Gastroesophageal sphincter (tissue), 4 donors: ENCODE data around the gene AXIN1. TPM values are rescaled to one million over a fixed set of nuclear protein-coding genes. Genes with fewer than 3 reads are reported as not detected.

Experiments used
- ATAC-seq: fragments of 150-250 bp; one replicate; pipeline ENCODE4 v1.9.1; 2016; ENCODE audit warnings: mild to moderate bottlenecking, moderate library complexity
- H3K27ac ChIP-seq, 4 donors: fragments of 200-600 bp; sonication (generic) in 3 of 4; 1 replicate in 3 of 4; 2 replicates in 1 of 4; pipeline ENCODE4 v1.5.1; 2016 to 2019
- H3K27me3 ChIP-seq: fragments of 200-600 bp; sonication (generic); one replicate; pipeline ENCODE4 v1.5.1; 2019
- H3K36me3 ChIP-seq, 2 donors: fragments of 200-600 bp; sonication (generic); one replicate each; pipeline ENCODE4 v1.5.1; 2019; ENCODE audit warnings: control low read depth in 1 of 2
- H3K4me1 ChIP-seq, 3 donors: fragments of 200-600 bp; sonication (generic); 1 replicate in 2 of 3; 2 replicates in 1 of 3; pipeline ENCODE4 v1.5.1; 2016 to 2019; ENCODE audit warnings: control low read depth in 2 of 3
- H3K4me3 ChIP-seq, 2 donors: fragments of 200-600 bp; sonication (generic); one replicate each; pipeline ENCODE4 v1.5.1; 2019; ENCODE audit warnings: mild to moderate bottlenecking in 1 of 2, moderate library complexity in 1 of 2
- H3K9me3 ChIP-seq, 3 donors: fragments of 200-600 bp; sonication (generic); one replicate each; pipeline ENCODE4 v1.5.1; 2017 to 2019; ENCODE audit warnings: control low read depth in 2 of 3
- CTCF ChIP-seq, 4 experiments: fragments of 200-600 bp in 2 of 4; fragments of 450-650 bp in 2 of 4; sonication (generic) in 1 of 4; IDR thresholded peaks; one replicate each; pipeline ENCODE4 v1.5.1; 2017 to 2019; ENCODE audit warnings: antibody characterized with exemption in 4 of 4, mild to moderate bottlenecking in 2 of 4, moderate library complexity in 2 of 4
- EP300 ChIP-seq: sonication (generic); formaldehyde crosslinking; IDR thresholded peaks from one replicate; pipeline ENCODE4 v1.6.1; 2017; ENCODE audit warnings: antibody characterized with exemption, mild to moderate bottlenecking
- POLR2A ChIP-seq, 2 donors: fragments of 450-650 bp; IDR thresholded peaks; one replicate each; pipeline ENCODE4 v1.6.1; 2017; ENCODE audit warnings: antibody characterized with exemption in 2 of 2, mild to moderate bottlenecking in 2 of 2, moderate library complexity in 1 of 2
- POLR2AphosphoS5 ChIP-seq: sonication (generic); formaldehyde crosslinking; IDR thresholded peaks from one replicate; pipeline ENCODE4 v1.6.1; 2017; ENCODE audit warnings: antibody characterized with exemption
- WGBS, 2 donors: methylation state at CpG; one replicate each; pipeline ENCODE4 v1.1.5; 2018; ENCODE audit warnings: low coverage in 1 of 2; 5-methylcytosine and 5-hydroxymethylcytosine counted together
- total RNA-seq, 4 donors: library from RNA; depleted of rRNA; stranded (reverse); fragments of >200 nt; gene quantifications; one replicate each; pipeline ENCODE4 v1.1.0, GENCODE V29; 2016

The AXIN1 gene
- total RNA-seq, 4 donors from 2014 or later: 26.0 to 58.8 (median 32.9) TPM

- Histone ChIP-seq H3K36me3 (no peaks in the 10 kb centered on the region), H3K4me3 (peak overlapping the region in 1 of 2 donors; percentile 67), H3K9me3 (no peaks in the 10 kb centered on the region), H3K4me1 (peaks cover 0 to 38% (median 12%) of the 10 kb centered on the region in 3 donors), H3K27me3 (peaks cover 32% of the 10 kb centered on the region), H3K27ac (peak overlapping the region in 2 of 4 donors; percentile 47 to 66)
- WGBS, 2 donors: 69 to 80% methylated on average over 4 to 11 of the region's 20 CpGs
- TF ChIP-seq POLR2A (IDR thresholded peaks at IDR 0.05) (no peak), EP300 (no peak), CTCF (IDR thresholded peaks at IDR 0.05) (no peak), POLR2AphosphoS5 (no peak)
- no peak for ATAC-seq
Observed at GRCh38 chr16:276426-277077, 76.0 kb downstream of the AXIN1 start.

- H3K4me1 ChIP-seq: peaks cover 0 to 31% (median 9%) of the 10 kb centered on the region in 3 donors
- peaks cover 24% of the 10 kb centered on the region for H3K27me3 ChIP-seq
- ATAC-seq: peak; percentile 52
- no CpG with 5 or more reads among the region's 56 CpGs for WGBS, 2 donors
- no peaks in the 10 kb centered on the region for H3K9me3 ChIP-seq
- H3K36me3 ChIP-seq: no peaks in the 10 kb centered on the region
- TF ChIP-seq POLR2AphosphoS5: no peak
- no peak for TF ChIP-seq EP300
- no peak for TF ChIP-seq POLR2A (IDR thresholded peaks at IDR 0.05)
- TF ChIP-seq CTCF (IDR thresholded peaks at IDR 0.05): no peak
- H3K4me3 ChIP-seq: peak within 1 kb of the TSS; percentile 34 to 67
- peak within 1 kb of the TSS in 3 of 4 donors; percentile 45 to 66 (median 47) for H3K27ac ChIP-seq
Observed at GRCh38 chr16:275786-276232, 76.7 kb downstream of the AXIN1 start, which contains the start of gene RGS11. Gene RGS11 (minus strand): TSS chr16:275944. CDS start chr16:275911, 33 bp downstream.

- H3K9me3 ChIP-seq: no peaks in the 10 kb centered on the region
- no peak for TF ChIP-seq CTCF (IDR thresholded peaks at IDR 0.05)
- no peak for TF ChIP-seq POLR2A (IDR thresholded peaks at IDR 0.05)
- TF ChIP-seq EP300: no peak
- TF ChIP-seq POLR2AphosphoS5: no peak
- no CpG with 5 or more reads among the region's 58 CpGs for WGBS, 2 donors
- ATAC-seq: peak; percentile 19
- peak overlapping the region; percentile 34 to 67 for H3K4me3 ChIP-seq
- peaks cover 0 to 26% (median 6%) of the 10 kb centered on the region in 3 donors for H3K4me1 ChIP-seq
- no peaks in the 10 kb centered on the region for H3K36me3 ChIP-seq
- peak overlapping the region in 3 of 4 donors; percentile 45 to 66 (median 47) for H3K27ac ChIP-seq
- peaks cover 20% of the 10 kb centered on the region for H3K27me3 ChIP-seq
Observed at GRCh38 chr16:275041-275641, 77.4 kb downstream of the AXIN1 start.

DNA sequence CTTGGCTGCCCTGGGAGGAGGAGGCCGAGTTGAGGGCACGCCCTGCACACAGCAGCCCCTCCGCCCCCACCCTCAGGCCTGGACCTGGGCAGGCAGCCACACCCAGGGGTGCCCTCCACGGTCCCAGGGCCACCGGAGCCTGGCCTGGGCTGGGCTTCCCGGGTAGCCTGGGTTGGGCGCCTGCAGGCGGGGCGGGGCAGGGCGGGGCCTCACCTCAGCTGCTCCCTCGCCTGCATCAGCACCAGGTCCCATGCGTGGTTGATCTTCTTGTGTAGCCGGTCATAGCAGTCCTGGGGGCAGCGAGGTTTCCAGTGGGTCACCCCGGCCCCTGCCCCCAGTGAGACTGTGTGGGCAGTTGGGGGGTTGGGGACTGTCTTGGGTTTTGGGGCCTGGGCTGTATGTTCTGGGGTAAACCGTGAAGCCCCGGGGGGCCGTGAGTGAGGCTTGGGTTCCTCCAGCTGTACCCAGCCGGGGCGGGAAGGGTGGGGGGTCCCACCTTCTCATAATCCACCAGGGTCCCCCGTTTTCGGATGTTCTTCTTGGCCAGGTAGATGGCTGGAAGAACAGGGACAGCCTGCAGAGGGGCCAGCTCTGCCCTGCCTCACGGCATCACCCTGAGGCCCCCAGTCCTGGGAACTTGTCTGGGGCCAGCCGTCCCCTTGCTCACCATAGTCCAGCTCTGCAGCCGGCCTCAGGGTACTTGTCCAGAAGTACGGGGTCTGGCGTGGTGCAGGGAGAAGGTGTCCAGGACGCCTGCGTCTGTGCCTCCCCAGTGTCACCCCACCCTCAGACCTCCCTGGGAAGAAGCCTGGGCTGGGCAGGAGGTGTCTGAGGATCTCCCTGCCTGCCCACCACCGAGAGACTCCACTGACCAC lies 78.7 kb downstream of the AXIN1 start:
- Histone ChIP-seq H3K4me1 (peaks cover 0 to 21% (median 6%) of the 10 kb centered on the region in 3 donors), H3K4me3 (no peak overlapping the region), H3K36me3 (no peaks in the 10 kb centered on the region), H3K27me3 (peaks cover 11% of the 10 kb centered on the region), H3K9me3 (no peaks in the 10 kb centered on the region), H3K27ac (no peak overlapping the region)
- TF ChIP-seq POLR2AphosphoS5 (no peak), CTCF (IDR thresholded peaks at IDR 0.05) (no peak), POLR2A (IDR thresholded peaks at IDR 0.05) (no peak), EP300 (no peak)
- WGBS, 2 donors: no CpG with 5 or more reads among the region's 30 CpGs
- no peak for ATAC-seq
